Activated gamma-delta T cell (primary cell): ENCODE measurements around the gene ASAP2.

Experiments used
- DNase-seq: peaks from one replicate; lab custom pipeline; 2025; lab: John Stamatoyannopoulos, UW

Gene ASAP2

GRCh38 chr2:9430316-9431293, 224.0 kb downstream of the ASAP2 start:
- DNase-seq = no peak

- DNase-seq = no peak
These were observed 227.9 kb downstream of the ASAP2 start for GRCh38 chr2:9434489-9434888.

DNA sequence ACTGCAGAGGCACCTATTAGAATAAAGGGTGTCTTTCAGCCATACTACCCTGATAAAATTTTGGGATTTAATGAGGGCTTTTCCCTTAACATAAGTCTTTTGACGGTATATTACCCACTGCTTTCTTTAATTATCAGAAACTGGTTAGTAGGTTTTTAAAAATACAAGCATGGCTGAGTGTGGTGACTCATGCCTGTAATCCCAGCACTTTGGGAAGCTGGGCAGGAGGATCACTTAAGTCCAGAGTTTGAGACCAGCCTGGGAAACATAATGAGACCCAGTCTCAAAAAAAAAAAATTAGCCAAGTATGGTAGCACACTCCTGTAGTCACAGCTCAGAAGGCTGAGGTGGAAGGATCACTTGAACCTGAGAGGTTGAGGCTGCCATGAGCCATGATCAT, 232.9 kb downstream of the ASAP2 start:
- DNase-seq = no peak

GRCh38 chr2:9440058-9440727, 233.6 kb downstream of the ASAP2 start:
- no peak for DNase-seq

- no peak for DNase-seq
These were observed 234.9 kb downstream of the ASAP2 start for GRCh38 chr2:9441556-9441955.

DNA sequence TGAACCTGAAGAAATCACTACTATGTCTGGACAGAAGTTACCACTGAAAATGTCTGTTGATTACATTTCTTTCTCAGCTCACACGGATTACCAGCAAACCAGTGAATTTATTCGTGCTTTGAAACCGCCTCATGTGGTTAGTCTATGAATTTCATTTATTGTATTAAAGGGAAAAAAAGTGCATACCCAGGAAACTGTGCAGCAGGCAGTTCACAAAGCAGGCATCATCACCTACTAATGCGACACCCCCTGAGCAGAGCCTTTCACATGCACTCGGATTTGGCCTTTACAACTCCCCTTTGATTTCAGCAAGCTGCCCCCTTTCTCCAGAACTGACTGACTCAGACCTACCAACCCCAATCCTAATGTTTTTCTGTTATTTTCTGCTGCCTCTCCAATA, 236.9 kb downstream of the ASAP2 start:
- DNase-seq = no peak

GRCh38 chr2:9445089-9445488, 238.5 kb downstream of the ASAP2 start:
- no peak for DNase-seq

DNA sequence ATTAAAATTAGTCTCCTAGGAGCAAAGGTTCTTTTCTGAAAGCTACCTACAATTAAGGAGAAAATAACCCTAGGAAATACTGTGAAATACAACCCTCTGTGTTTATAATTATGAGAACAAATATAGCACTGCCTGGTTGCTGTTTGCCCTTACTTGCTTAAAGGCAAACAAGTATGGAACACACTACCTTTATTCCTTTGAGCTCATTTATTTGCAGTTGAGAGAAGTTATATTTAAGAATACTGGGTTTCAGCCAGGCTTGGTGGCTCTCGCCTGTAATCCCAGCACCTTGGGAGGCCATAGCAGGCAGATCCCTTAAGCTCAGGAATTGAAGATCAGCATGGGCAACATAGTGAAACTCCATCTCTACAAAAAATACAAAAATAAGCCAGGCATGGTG, 244.6 kb downstream of the ASAP2 start:
- no peak for DNase-seq
